ENCODE measurements around the gene ZSCAN20. TPM values are rescaled to one million over a fixed set of nuclear protein-coding genes. Genes with fewer than 3 reads are reported as not detected.

Gene ZSCAN20
- total and polyA plus RNA-seq, 9 of the 15 experiments (the other 6 are each of a cell fraction or from before 2014, with no cell fraction given) = 0.36 to 3.3 (median 2.0) TPM

DNA sequence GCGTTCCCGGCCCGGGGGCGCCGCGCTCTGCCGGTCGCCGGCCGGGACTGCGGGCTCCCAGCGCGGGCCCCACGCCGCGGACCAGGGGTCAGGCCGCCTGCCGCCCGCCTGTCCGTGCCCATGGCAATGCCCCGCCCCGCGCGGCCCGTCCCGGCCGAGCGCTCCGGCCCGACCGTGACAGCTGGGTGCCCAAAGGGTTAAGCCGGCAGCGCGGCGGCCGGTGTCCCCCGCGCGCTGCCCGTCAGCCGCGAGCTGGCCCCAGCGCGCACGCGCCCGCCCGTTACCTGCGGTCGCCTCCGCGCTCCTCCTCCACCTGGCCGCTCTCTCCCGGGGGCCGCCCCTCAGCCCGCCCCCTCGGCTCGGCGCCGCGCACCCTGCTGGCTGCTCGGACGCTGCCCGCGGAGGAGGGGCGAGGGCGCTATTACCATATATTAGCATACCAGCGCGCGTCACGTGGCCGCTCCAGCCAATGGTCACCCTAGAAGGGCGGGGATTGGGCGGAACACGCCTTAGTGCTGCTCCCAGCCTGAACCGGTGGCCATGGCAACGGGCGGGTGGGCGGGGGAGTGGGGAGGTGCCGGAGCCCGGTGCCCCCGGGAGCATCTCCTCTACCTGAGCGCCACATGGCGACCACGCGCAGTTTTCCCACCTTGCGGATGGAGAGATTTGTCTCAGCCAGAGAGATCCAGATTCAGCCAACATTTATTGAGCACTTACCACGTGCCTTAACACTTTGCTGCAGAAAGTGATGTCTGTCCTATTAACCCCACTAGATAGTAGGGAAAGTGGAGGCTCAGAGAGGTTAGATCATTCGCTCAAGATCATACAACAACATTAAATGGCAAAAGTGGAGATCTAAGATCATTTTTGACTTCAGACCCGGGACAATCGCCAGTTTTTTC is 41.5 kb upstream of the ZSCAN20 start, which contains the start of gene PHC2 (continued):
- TF ChIP-seq, protein P1, sequence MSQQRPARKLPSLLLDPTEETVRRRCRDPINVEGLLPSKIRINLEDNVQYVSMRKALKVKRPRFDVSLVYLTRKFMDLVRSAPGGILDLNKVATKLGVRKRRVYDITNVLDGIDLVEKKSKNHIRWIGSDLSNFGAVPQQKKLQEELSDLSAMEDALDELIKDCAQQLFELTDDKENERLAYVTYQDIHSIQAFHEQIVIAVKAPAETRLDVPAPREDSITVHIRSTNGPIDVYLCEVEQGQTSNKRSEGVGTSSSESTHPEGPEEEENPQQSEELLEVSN (IDR thresholded peaks at IDR 0.05; ENCODE audit: borderline replicate concordance in 1 of 2, extremely low read depth in 1 of 2, insufficient read depth in 1 of 2, insufficient read length in 1 of 2, low read depth in 1 of 2, low read length in 1 of 2, poor library complexity in 1 of 2, severe bottlenecking in 1 of 2) = peak; percentile 16 to 59

DNA sequence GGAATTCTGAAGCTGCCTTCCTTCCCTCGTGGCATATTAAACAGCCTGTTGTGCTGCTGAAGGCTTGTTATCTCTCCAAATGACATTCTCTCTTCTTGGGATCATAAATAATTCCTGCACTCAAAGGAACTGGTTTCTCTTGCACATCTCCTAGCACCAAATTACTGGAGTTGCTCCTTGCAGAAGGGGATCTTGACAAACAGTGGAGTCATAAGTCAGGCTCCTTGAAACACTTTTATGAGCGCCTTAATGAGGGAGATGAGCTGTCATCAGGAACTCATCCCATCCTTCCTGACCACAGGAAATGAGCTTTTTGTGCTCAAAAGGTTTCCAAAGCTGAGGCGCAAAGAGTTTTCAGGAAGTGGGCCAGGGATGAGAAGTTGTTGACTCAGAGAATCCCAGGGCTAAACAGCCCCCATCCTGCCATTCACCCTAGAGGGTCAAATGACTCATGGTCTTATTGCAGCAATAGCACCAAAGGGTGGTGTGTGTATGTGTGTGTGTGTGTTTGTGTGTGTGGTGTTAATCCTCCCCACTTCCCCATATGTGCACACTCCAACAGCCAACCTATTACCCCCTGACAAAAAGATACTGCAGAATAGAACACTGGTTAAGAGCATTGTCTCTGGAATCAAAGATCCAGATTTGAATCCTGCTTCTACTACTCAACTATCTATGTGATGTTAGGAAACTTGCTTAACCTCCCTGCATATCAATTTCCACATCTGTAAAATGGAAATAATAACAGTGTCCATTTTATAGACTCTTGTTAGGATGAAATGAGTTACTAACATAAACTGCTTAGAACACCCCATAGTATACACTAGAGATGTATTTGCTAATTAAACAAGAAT is 38.7 kb upstream of the ZSCAN20 start:
- no TSS peak for BruUV-seq (replicated peaks)
- ATAC-seq = no peak
- TF ChIP-seq MEIS2 (IDR thresholded peaks at IDR 0.05; ENCODE audit: partially characterized antibody) (peak; percentile 61), FOXA3 (CRISPR knock-in tag; conservative IDR thresholded peaks at IDR 0.05 in 1 of 2, IDR thresholded peaks at IDR 0.05 in 1 of 2) (peak; percentile 27 to 66; a peak in 3 of 4 replicates), TRIM24 (IDR thresholded peaks at IDR 0.05) (peak; percentile 30 to 61; a peak in 2 of 4 replicates), ZKSCAN8 (CRISPR knock-in tag; IDR thresholded peaks at IDR 0.05) (peak; percentile 73; the same call in 1 of the 2 replicates), ZNF785 (CRISPR knock-in tag; IDR thresholded peaks at IDR 0.05) (no peak), ARID1B (IDR thresholded peaks at IDR 0.05) (peak; percentile 76), CBFA2T3 (IDR thresholded peaks at IDR 0.05) (peak; percentile 25), ETV1 (tag; conservative IDR thresholded peaks at IDR 0.05; ENCODE audit: low read depth) (peak; percentile 23; the same call in 1 of the 2 replicates), ATF1 (CRISPR knock-in tag; IDR thresholded peaks at IDR 0.05) (no peak), ATF1 (tag; IDR thresholded peaks at IDR 0.05) (0 out of 2 replicates have a peak, but pooled peaks have one; percentile 23), SOX6 (IDR thresholded peaks at IDR 0.05) (0 out of 2 replicates have a peak, but pooled peaks have one; percentile 18), CREM (IDR thresholded peaks at IDR 0.05; ENCODE audit: low read depth) (peak; percentile 49; the same call in 1 of the 2 replicates), BACH1 (tag; IDR thresholded peaks at IDR 0.05) (peak; percentile 20; the same call in 1 of the 2 replicates), GTF2E2 (tag; IDR thresholded peaks at IDR 0.05) (peak; percentile 54; the same call in 1 of the 2 replicates), CBFB (CRISPR knock-in tag; IDR thresholded peaks at IDR 0.05) (no peak)
- TF ChIP-seq, protein P2, sequence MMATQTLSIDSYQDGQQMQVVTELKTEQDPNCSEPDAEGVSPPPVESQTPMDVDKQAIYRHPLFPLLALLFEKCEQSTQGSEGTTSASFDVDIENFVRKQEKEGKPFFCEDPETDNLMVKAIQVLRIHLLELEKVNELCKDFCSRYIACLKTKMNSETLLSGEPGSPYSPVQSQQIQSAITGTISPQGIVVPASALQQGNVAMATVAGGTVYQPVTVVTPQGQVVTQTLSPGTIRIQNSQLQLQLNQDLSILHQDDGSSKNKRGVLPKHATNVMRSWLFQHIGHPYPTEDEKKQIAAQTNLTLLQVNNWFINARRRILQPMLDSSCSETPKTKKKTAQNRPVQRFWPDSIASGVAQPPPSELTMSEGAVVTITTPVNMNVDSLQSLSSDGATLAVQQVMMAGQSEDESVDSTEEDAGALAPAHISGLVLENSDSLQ (IDR thresholded peaks at IDR 0.05) = peak; percentile 39; the same call in 1 of the 2 replicates

More for the DNA sequence above, 38.7 kb upstream of the ZSCAN20 start:
- Histone ChIP-seq H3K4me2 (ENCODE audit: insufficient read depth, low read length) (no peak overlapping the region), H2AFZ (ENCODE audit: low read depth, low read length) (no peak overlapping the region), H3K9me1 (ENCODE audit: control insufficient read depth, insufficient read depth, low read length) (no peaks in the 10 kb centered on the region), H3K9ac (ENCODE audit: insufficient read depth in 1 of 2, low read depth in 2 of 2, low read length in 2 of 2) (no peak overlapping the region), H3K4me1 (replicated peaks in 1 of 2; ENCODE audit: control insufficient read depth in 2 of 2, insufficient read depth in 2 of 2, low read length in 2 of 2) (peaks cover 10 to 16% of the 10 kb centered on the region in 2 experiments), H3K27ac (ENCODE audit: extremely low read depth, low read depth, low read length) (no peak overlapping the region), H3K4me3 (no peak overlapping the region), H3K79me2 (ENCODE audit: control insufficient read depth, insufficient read depth, low read length) (no peaks in the 10 kb centered on the region), H3K27me3 (ENCODE audit: control insufficient read depth in 2 of 2, insufficient read depth in 2 of 2, low read length in 2 of 2) (peaks cover 13 to 14% of the 10 kb centered on the region in 2 experiments), H4K20me1 (replicated peaks; ENCODE audit: control insufficient read depth, insufficient read depth, low read length) (peaks cover 12% of the 10 kb centered on the region), H3K9me3 (replicated peaks; ENCODE audit: control insufficient read depth, insufficient read depth, low read depth, low read length) (no peaks in the 10 kb centered on the region), H3K36me3 (ENCODE audit: control insufficient read depth, insufficient read depth, low read length) (no peaks in the 10 kb centered on the region)
- FAIRE-seq (peak; percentile 32), DNase-seq (ENCODE audit: extremely low read depth in 1 of 4, low spot score in 3 of 4) (peak in 2 of 4 experiments; percentile 31 to 56)
- 6% methylated on average over 3 of the region's 3 CpGs for WGBS (ENCODE audit: insufficient coverage, low coverage, missing lambda C conversion rate)
- ChIA-PET CTCF (ENCODE audit: low intra/inter-chr PET ratio) (no interaction called here), POLR2A (interaction anchor here (1.1 kb wide), 1 partner anchor 18 kb away, joined by 3 read pairs; no protein-coding TSS in a partner anchor)
- in situ Hi-C loops (cut with MboI) = no loop called here
- intact Hi-C loops (cut with micrococcal nuclease) = no loop called here

Measured in K562 (cell line).